ENCODE data around the gene SPATA16.

DNA sequence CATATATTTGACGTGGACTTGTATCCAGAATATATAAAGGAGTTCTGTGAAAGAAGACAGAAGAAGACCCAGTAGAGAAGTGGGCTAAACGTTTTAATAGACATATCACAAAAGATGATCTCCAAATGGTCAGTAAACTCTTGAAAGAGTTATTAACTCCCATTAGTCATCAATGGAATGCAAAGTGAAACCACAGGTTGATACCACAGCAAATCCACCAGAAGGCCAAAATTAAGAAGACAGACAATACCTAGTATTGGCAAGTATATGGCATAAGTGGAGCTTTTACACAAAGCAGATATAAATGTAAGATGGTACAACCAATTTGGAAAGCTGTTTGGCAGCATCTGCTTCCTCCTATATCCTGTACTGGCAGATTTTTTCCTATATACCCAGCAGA lies 6.0 kb downstream of the SPATA16 start:
- TF ChIP-seq, protein P1, sequence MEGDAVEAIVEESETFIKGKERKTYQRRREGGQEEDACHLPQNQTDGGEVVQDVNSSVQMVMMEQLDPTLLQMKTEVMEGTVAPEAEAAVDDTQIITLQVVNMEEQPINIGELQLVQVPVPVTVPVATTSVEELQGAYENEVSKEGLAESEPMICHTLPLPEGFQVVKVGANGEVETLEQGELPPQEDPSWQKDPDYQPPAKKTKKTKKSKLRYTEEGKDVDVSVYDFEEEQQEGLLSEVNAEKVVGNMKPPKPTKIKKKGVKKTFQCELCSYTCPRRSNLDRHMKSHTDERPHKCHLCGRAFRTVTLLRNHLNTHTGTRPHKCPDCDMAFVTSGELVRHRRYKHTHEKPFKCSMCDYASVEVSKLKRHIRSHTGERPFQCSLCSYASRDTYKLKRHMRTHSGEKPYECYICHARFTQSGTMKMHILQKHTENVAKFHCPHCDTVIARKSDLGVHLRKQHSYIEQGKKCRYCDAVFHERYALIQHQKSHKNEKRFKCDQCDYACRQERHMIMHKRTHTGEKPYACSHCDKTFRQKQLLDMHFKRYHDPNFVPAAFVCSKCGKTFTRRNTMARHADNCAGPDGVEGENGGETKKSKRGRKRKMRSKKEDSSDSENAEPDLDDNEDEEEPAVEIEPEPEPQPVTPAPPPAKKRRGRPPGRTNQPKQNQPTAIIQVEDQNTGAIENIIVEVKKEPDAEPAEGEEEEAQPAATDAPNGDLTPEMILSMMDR (IDR thresholded peaks at IDR 0.05), result no peak
- TF ChIP-seq EP300 (IDR thresholded peaks at IDR 0.05), result no peak

Data from sigmoid colon (tissue), 4 donors.